NCI-H524 (cell line): ENCODE results near the gene CSN2.
"Not testable (repeated sequence)": the region's sequence is repeated elsewhere in the genome, so short reads cannot be mapped to it uniquely, and the experiment has no call there.

Experiments used
- DNase-seq, 2 experiments: peaks; one replicate each; lab custom pipeline; 2025; lab: John Stamatoyannopoulos, UW

CSN2 gene

GRCh38 chr4:69965628-69966027 lies at the start of gene CSN2:
Gene CSN2 (minus strand): TSS chr4:69965728. CDS start chr4:69960995, 4,733 bp downstream.
- no peak for DNase-seq

- DNase-seq = no peak
These were observed 43.2 kb upstream of the CSN2 start for GRCh38 chr4:70008771-70009170.

- no peak for DNase-seq
These were observed 37.0 kb upstream of the CSN2 start for GRCh38 chr4:70002507-70002906.

GRCh38 chr4:70000711-70001110 lies 35.2 kb upstream of the CSN2 start:
- DNase-seq = no peak

- DNase-seq = no peak
These were observed 33.9 kb upstream of the CSN2 start for GRCh38 chr4:69999420-69999819.

- no peak for DNase-seq
These were observed 30.0 kb upstream of the CSN2 start, which contains the start of gene STATH for GRCh38 chr4:69995526-69996016. Gene STATH (plus strand): TSS chr4:69995966. CDS start chr4:69998438, 2,472 bp downstream.

GRCh38 chr4:69994782-69995181 lies 29.3 kb upstream of the CSN2 start:
- no peak for DNase-seq

- DNase-seq = no peak
These were observed 25.5 kb upstream of the CSN2 start for GRCh38 chr4:69991016-69991415.

GRCh38 chr4:69986663-69987062 lies 21.1 kb upstream of the CSN2 start:
- no peak for DNase-seq

- DNase-seq = peak in 1 of 2 experiments; percentile 37
These were observed 18.5 kb upstream of the CSN2 start for GRCh38 chr4:69984030-69984443.

- no peak for DNase-seq
These were observed 12.1 kb upstream of the CSN2 start for GRCh38 chr4:69977582-69977981.

GRCh38 chr4:69974631-69975030 lies 9.1 kb upstream of the CSN2 start:
- no peak for DNase-seq

GRCh38 chr4:69970071-69970470 lies 4.5 kb upstream of the CSN2 start:
- DNase-seq = no peak

- no peak for DNase-seq
These were observed 8.3 kb downstream of the CSN2 start for GRCh38 chr4:69957209-69957608.

GRCh38 chr4:69951602-69952001 lies 13.9 kb downstream of the CSN2 start:
- no peak for DNase-seq

- DNase-seq = no peak
These were observed 29.0 kb downstream of the CSN2 start for GRCh38 chr4:69936566-69936965.

- DNase-seq = no peak
These were observed 31.4 kb downstream of the CSN2 start for GRCh38 chr4:69934150-69934549.

GRCh38 chr4:69930768-69931167 lies 34.8 kb downstream of the CSN2 start, which contains the start of gene CSN1S1:
Gene CSN1S1 (plus strand): TSS chr4:69931068. CDS start chr4:69932556, 1,488 bp downstream.
- DNase-seq = no peak

- not testable (repeated sequence) for DNase-seq
These were observed 41.6 kb downstream of the CSN2 start for GRCh38 chr4:69923782-69924410.

GRCh38 chr4:69920874-69921273 lies 44.7 kb downstream of the CSN2 start:
- no peak for DNase-seq

- no peak for DNase-seq
These were observed 55.3 kb downstream of the CSN2 start for GRCh38 chr4:69910016-69910782.

GRCh38 chr4:69909195-69909594 lies 56.3 kb downstream of the CSN2 start:
- no peak for DNase-seq

GRCh38 chr4:69907151-69907550 lies 58.4 kb downstream of the CSN2 start:
- DNase-seq = no peak
